Stimulated activated memory B cell treated with anti-CD40 and anti-IgM and Interleukin-4, amounts not matched to agents 10 μg/mL and 1 μg/mL and 100 μg/mL, for 72 hours (primary cell): ENCODE results near the gene L2HGDH.
"Not testable (repeated sequence)": the region's sequence is repeated elsewhere in the genome, so short reads cannot be mapped to it uniquely, and the experiment has no call there.

Experiments
- ATAC-seq: fragments of 150-1000 bp; cut with Tn5 transposase; 2 replicates; pipeline ENCODE4 v1.10.0; 2021
- H3K27ac Mint-ChIP-seq: one replicate; pipeline ENCODE4 v1.8.0; 2022; ENCODE audit warnings: mild to moderate bottlenecking, mixed read lengths
- H3K27me3 Mint-ChIP-seq: one replicate; pipeline ENCODE4 v1.8.0; 2022; ENCODE audit warnings: mixed read lengths
- H3K36me3 Mint-ChIP-seq: one replicate; pipeline ENCODE4 v1.8.0; 2022; ENCODE audit warnings: mixed read lengths
- H3K4me1 Mint-ChIP-seq: one replicate; pipeline ENCODE4 v1.8.0; 2022; ENCODE audit warnings: mixed read lengths
- H3K4me3 Mint-ChIP-seq: one replicate; pipeline ENCODE4 v1.8.0; 2022; ENCODE audit warnings: mild to moderate bottlenecking, moderate library complexity, mixed read lengths
- H3K9me3 Mint-ChIP-seq: one replicate; pipeline ENCODE4 v1.8.0; 2022; ENCODE audit warnings: mixed read lengths

L2HGDH gene

GRCh38 chr14:50320283-50320682 lies 8.3 kb upstream of the L2HGDH start:
- H3K9me3 Mint-ChIP-seq, result no peaks in the 10 kb centered on the region
- ATAC-seq, result no peak
- peaks cover 23% of the 10 kb centered on the region for H3K36me3 Mint-ChIP-seq
- H3K27me3 Mint-ChIP-seq, result no peaks in the 10 kb centered on the region
- H3K4me1 Mint-ChIP-seq, result peaks cover 25% of the 10 kb centered on the region
- H3K4me3 Mint-ChIP-seq, result no peak overlapping the region
- no peak overlapping the region for H3K27ac Mint-ChIP-seq

GRCh38 chr14:50319721-50320120 lies 7.7 kb upstream of the L2HGDH start:
- Mint-ChIP-seq H3K36me3 (peaks cover 23% of the 10 kb centered on the region), H3K27me3 (no peaks in the 10 kb centered on the region), H3K27ac (no peak overlapping the region), H3K9me3 (no peaks in the 10 kb centered on the region), H3K4me1 (peaks cover 25% of the 10 kb centered on the region), H3K4me3 (no peak overlapping the region)
- no peak for ATAC-seq

GRCh38 chr14:50319293-50319692 lies 7.3 kb upstream of the L2HGDH start:
- Mint-ChIP-seq H3K27ac (no peak overlapping the region), H3K27me3 (no peaks in the 10 kb centered on the region), H3K4me3 (no peak overlapping the region), H3K9me3 (no peaks in the 10 kb centered on the region), H3K4me1 (peaks cover 28% of the 10 kb centered on the region), H3K36me3 (peaks cover 26% of the 10 kb centered on the region)
- no peak for ATAC-seq

GRCh38 chr14:50318031-50318626 lies 6.1 kb upstream of the L2HGDH start:
- peaks cover 40% of the 10 kb centered on the region for H3K4me1 Mint-ChIP-seq
- no peak overlapping the region for H3K4me3 Mint-ChIP-seq
- no peak overlapping the region for H3K27ac Mint-ChIP-seq
- H3K9me3 Mint-ChIP-seq, result no peaks in the 10 kb centered on the region
- H3K27me3 Mint-ChIP-seq, result no peaks in the 10 kb centered on the region
- ATAC-seq, result no peak
- peaks cover 30% of the 10 kb centered on the region for H3K36me3 Mint-ChIP-seq

- not testable (repeated sequence) for ATAC-seq, H3K4me3 Mint-ChIP-seq, H3K27me3 Mint-ChIP-seq, H3K9me3 Mint-ChIP-seq, H3K27ac Mint-ChIP-seq
- Mint-ChIP-seq H3K4me1 (peaks cover 52% of the 10 kb centered on the region), H3K36me3 (peaks cover 21% of the 10 kb centered on the region)
Measured at GRCh38 chr14:50314098-50314497, 2.1 kb upstream of the L2HGDH start.

- H3K27me3 Mint-ChIP-seq, result no peaks in the 10 kb centered on the region
- H3K27ac Mint-ChIP-seq, result peak overlapping the region; percentile 92
- peaks cover 47% of the 10 kb centered on the region for H3K4me1 Mint-ChIP-seq
- peaks cover 21% of the 10 kb centered on the region for H3K36me3 Mint-ChIP-seq
- peak overlapping the region; percentile 88 for H3K4me3 Mint-ChIP-seq
- H3K9me3 Mint-ChIP-seq, result no peaks in the 10 kb centered on the region
- peak; percentile 53 for ATAC-seq
Measured at GRCh38 chr14:50312734-50313054, 665 bp upstream of the L2HGDH start.

GRCh38 chr14:50311337-50311971 lies 575 bp downstream of the L2HGDH start:
- H3K9me3 Mint-ChIP-seq, result no peaks in the 10 kb centered on the region
- no peak for ATAC-seq
- H3K4me1 Mint-ChIP-seq, result peaks cover 44% of the 10 kb centered on the region
- peaks cover 16% of the 10 kb centered on the region for H3K36me3 Mint-ChIP-seq
- H3K4me3 Mint-ChIP-seq, result peak overlapping the region; percentile 88
- H3K27ac Mint-ChIP-seq, result peak overlapping the region; percentile 92
- H3K27me3 Mint-ChIP-seq, result no peaks in the 10 kb centered on the region

- Mint-ChIP-seq H3K27ac (no peak overlapping the region), H3K4me1 (peaks cover 38% of the 10 kb centered on the region), H3K36me3 (peaks cover 7% of the 10 kb centered on the region), H3K27me3 (no peaks in the 10 kb centered on the region), H3K9me3 (no peaks in the 10 kb centered on the region), H3K4me3 (no peak overlapping the region)
- no peak for ATAC-seq
Measured at GRCh38 chr14:50310445-50310844, 1.6 kb downstream of the L2HGDH start.

- Mint-ChIP-seq H3K27me3 (no peaks in the 10 kb centered on the region), H3K27ac (no peak overlapping the region), H3K4me3 (no peak overlapping the region), H3K36me3 (no peaks in the 10 kb centered on the region), H3K9me3 (no peaks in the 10 kb centered on the region), H3K4me1 (peaks cover 26% of the 10 kb centered on the region)
- no peak for ATAC-seq
Measured at GRCh38 chr14:50308363-50308915, 3.6 kb downstream of the L2HGDH start.

- Mint-ChIP-seq H3K4me1 (peaks cover 13% of the 10 kb centered on the region), H3K4me3 (no peak overlapping the region), H3K27ac (no peak overlapping the region), H3K36me3 (peaks cover 17% of the 10 kb centered on the region), H3K27me3 (no peaks in the 10 kb centered on the region), H3K9me3 (no peaks in the 10 kb centered on the region)
- ATAC-seq, result no peak
Measured at GRCh38 chr14:50303744-50304471, 8.1 kb downstream of the L2HGDH start.

GRCh38 chr14:50301914-50302313 lies 10.1 kb downstream of the L2HGDH start:
- Mint-ChIP-seq H3K27me3 (no peaks in the 10 kb centered on the region), H3K4me1 (peaks cover 11% of the 10 kb centered on the region), H3K4me3 (no peak overlapping the region), H3K9me3 (no peaks in the 10 kb centered on the region), H3K36me3 (peaks cover 34% of the 10 kb centered on the region), H3K27ac (no peak overlapping the region)
- ATAC-seq, result no peak

GRCh38 chr14:50299585-50299984 lies 12.4 kb downstream of the L2HGDH start:
- no peaks in the 10 kb centered on the region for H3K27me3 Mint-ChIP-seq
- peaks cover 35% of the 10 kb centered on the region for H3K36me3 Mint-ChIP-seq
- ATAC-seq, result no peak
- H3K27ac Mint-ChIP-seq, result no peak overlapping the region
- no peaks in the 10 kb centered on the region for H3K9me3 Mint-ChIP-seq
- peaks cover 11% of the 10 kb centered on the region for H3K4me1 Mint-ChIP-seq
- no peak overlapping the region for H3K4me3 Mint-ChIP-seq

GRCh38 chr14:50290306-50290705 lies 21.7 kb downstream of the L2HGDH start:
- no peak for ATAC-seq
- no peaks in the 10 kb centered on the region for H3K4me1 Mint-ChIP-seq
- H3K36me3 Mint-ChIP-seq, result peaks cover 26% of the 10 kb centered on the region
- no peaks in the 10 kb centered on the region for H3K27me3 Mint-ChIP-seq
- H3K27ac Mint-ChIP-seq, result no peak overlapping the region
- H3K4me3 Mint-ChIP-seq, result no peak overlapping the region
- no peaks in the 10 kb centered on the region for H3K9me3 Mint-ChIP-seq

GRCh38 chr14:50288146-50288545 lies 23.9 kb downstream of the L2HGDH start:
- H3K27me3 Mint-ChIP-seq, result no peaks in the 10 kb centered on the region
- no peaks in the 10 kb centered on the region for H3K9me3 Mint-ChIP-seq
- H3K4me3 Mint-ChIP-seq, result no peak overlapping the region

GRCh38 chr14:50285861-50286260 lies 26.2 kb downstream of the L2HGDH start:
- Mint-ChIP-seq H3K4me1 (no peaks in the 10 kb centered on the region), H3K9me3 (no peaks in the 10 kb centered on the region), H3K36me3 (peaks cover 18% of the 10 kb centered on the region), H3K4me3 (no peak overlapping the region), H3K27me3 (no peaks in the 10 kb centered on the region), H3K27ac (no peak overlapping the region)
- no peak for ATAC-seq

More at GRCh38 chr14:50288146-50288545, 23.9 kb downstream of the L2HGDH start:
- H3K4me1 Mint-ChIP-seq, result no peaks in the 10 kb centered on the region
- H3K36me3 Mint-ChIP-seq, result peaks cover 15% of the 10 kb centered on the region
- H3K27ac Mint-ChIP-seq, result no peak overlapping the region
- ATAC-seq, result no peak

GRCh38 chr14:50272498-50272897 lies 39.5 kb downstream of the L2HGDH start:
- ATAC-seq, result no peak
- Mint-ChIP-seq H3K9me3 (no peaks in the 10 kb centered on the region), H3K27ac (no peak overlapping the region), H3K4me3 (no peak overlapping the region), H3K36me3 (peaks cover 14% of the 10 kb centered on the region), H3K4me1 (no peaks in the 10 kb centered on the region), H3K27me3 (no peaks in the 10 kb centered on the region)
